ENCODE measurements around the gene NECAB2.
A peak's percentile ranks its signal among the peaks of the same experiment; 100 is the strongest.

Gene NECAB2

DNA sequence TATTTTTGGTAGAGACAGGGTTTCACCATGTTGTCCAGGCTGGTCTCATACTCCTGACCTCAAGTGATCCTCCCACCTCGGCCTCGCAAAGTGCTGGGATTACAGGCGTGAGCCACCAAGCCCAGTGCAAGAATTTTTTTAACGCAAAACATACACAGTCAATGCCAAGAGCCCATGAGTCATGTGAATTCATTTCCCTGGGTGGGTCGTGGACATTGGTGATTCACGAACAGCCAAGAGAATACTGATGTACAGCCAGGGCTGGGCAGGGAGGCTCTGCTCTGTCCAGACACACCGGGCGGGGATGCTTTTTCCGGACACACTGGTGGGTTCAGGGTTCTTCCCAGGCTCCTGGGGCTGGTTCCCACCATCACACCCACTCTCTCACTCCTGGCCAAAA, 56.8 kb downstream of the NECAB2 start:
- DNase-seq (ENCODE audit: low spot score) = peak; percentile 73

DNA sequence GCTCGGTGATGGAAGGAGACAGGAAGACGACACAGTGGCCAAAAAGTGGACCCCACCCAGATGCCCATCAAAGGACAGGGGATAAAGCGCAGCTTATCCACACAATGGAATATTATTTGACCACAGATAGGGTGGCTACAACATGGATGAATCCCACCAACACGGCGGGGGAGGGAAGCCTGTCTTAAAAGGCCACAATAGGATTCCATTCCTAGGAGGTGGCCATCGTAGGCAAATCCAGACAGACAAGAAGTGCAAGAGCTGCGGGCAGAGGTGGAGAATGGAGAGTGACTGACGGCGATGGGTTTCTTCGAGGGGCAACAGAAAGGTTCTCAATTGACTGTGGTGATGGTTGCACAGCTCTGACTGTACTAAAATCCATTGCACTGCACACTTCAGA, 58.6 kb downstream of the NECAB2 start:
- no peak for DNase-seq (ENCODE audit: low spot score)

DNA sequence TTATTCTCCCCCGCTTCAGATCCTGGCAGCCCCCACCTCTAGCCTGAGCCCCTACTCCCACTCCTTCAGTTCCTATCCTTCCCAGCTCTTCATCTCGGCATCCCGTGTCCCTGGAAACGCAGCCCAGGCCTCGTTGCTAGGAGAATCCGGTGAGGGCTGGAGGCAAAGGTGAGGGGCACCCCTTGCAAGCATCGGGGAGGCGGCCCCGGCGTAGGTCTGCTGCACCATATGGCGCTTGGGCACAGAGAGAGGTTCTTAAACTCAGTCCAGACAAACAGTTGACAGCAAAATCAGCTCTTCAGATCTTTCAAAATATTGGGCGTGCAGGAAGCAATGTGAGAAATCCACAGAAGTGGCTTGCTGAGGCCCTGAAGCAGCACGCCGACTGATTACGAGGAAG, 59.6 kb downstream of the NECAB2 start:
- DNase-seq (ENCODE audit: low spot score) = no peak

DNA sequence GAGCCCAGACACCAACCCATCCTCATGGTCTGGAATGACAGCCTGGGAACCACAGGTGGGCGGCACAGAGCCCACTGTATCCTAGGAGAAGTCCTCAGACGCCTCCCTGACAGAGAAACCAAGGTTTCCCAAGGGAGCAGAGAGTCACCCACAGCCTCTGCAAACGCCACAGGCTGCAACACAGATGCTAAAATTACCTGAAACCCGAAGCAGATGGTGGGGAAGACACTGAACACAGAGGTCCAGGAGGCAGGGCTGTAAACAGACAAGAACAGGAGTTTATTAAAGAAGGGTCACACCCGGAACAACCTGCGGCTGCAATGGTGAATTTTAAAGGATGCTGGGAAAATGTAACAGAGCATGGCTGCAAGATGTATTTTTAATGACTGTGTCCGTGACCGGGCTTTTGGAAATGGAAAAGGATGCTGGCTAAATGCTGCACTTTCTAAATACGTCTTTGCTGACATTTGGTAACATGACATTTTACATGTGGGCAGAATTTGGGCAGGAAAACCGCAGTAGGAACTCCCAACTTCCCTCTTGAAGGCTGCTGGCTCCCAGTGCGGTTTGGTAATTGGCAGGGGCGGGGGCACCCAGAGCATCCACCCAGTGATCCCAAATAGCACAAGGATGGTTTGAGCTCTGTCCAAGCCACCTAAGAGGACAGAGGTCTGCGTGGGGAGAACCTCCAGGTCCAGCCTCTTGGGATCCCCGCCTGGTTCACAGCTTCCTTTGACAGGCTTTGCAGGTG, 61.4 kb downstream of the NECAB2 start:
- DNase-seq (ENCODE audit: low spot score) = no peak

DNA sequence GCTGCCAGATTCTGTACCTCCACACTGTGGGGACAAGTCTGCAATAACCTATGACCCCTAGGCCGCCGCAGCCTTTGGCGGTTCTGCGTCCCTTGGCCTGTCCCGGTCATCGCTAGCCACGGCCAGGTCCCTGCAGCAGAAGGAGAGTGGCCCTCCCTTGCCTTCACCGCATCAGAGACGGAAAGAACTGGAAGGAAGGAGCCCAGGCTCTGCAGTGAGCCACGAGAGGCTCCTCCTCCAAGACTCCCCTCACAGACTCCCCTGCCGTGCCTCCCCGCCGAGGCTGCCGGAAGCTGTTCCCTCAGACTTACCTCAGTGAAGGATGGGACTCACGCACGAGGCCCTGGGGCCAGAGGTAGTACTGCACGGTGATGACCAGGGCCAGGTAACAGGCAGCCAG, 63.5 kb downstream of the NECAB2 start:
- DNase-seq (ENCODE audit: low spot score) = no peak

DNA sequence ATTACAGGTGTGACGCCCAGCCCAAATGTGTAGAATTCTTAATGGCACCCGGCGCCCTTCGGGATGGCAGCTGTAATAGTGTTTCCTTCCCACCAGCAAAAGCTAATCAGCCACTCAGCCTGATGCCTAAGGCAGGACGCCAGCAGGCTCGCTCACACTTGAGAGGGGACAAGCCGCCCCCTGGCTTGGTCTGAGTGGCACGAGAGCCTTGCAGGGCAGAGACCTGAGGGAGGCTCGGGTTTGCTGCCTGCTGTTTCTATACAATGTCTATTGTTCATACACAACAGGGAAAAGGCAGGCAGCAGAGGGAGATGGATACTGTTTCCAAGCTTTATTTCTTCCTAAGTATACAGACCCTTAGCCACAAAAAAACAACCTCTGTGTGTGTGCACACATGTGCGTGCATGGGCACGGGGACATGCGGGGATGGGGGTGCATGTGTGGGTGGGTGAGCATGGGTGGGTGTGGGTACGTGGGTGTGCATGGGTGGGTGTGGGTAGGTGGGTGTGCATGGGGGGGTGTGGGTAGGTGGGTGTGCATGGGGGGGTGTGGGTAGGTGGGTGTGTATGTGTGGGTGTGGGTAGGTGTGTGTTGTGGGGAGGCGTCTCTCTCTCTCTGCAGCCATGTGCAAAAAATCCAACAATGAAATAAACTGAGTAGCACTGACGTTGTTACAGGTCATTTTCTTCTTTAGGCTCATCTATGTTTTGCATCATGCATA, 64.6 kb downstream of the NECAB2 start:
- DNase-seq (ENCODE audit: low spot score) = no peak

DNA sequence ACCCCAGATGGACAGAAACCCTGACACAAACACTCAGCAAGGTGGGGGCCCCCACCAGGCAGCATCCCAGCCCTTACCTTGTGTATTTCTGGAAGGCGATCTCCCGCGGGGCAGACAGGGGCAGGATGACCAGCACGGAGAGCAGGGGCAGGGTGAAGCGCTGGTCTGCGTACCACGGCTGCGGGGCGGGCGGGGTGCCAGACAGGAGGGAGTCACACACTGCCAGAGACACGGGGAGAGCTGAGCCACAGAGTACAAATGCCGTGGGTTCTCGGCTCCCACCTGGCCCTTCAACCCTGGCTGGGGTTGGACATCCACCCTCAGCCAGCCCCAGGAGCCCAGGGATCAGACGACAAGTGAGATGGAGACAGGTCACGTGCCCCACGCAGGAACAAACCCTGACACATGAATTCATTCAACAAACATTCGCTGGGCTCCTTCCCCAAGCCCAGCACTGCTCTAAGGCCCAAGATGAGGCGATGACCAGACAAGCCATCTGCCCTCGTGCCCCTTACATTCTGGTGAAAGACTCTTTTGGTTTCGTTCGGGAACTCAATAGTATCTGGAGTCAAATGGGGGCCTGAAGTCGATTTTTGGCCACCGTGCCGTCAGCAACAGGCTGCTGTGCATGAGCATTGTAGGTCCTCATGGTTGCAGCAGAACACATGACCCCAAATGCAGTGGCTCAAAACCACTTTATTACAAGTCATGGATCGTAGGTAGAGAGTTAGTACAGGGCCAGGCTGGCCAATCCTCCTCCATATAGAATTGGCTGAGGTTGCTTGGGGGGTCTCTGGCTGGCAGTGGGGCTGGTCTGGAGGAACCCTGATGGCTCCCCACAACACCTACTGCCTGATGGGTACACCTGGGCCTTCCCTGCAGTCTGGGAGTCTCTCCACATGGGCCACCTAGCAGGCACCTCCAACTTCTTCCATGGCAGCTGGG, 65.5 kb downstream of the NECAB2 start:
- DNase-seq (ENCODE audit: low spot score) = no peak

DNA sequence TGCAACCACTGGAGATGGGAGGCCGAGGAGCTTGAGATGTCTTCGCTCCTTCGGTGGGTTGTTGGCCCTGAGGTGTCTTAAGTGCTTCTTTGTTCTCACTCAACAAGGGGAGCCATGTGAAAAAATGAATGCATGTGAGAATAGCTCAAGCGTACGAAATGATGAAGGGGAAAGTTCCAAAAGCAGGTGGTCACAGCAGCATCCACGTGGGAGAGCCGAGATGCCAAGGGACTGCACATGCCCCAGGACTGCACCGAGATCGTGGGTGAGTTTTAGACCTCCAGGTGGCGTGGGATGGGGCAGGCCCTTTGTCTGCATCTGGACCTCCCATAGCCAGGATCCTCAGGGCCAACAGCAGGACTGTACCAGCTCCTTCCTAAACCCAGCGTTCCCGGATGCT, 66.5 kb downstream of the NECAB2 start:
- no peak for DNase-seq (ENCODE audit: low spot score)

DNA sequence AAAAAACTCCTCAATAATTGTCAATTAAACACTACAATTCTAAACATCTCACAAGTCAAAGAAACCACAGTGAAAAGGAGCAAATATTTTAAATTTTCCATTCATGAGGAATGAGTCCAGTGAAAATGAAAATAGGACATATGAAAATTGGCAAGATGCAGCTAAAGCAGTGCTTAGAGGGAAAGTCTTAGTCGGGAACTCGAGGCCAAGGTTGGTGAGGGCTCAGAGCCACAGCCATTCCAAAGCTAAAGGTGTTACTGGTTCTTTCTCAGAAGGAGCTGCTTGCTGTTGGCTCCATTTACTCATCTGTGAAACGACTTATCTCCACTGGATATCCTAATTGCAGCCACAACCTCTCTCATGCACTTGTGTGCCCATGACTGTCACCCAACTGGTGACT, 68.1 kb downstream of the NECAB2 start:
- DNase-seq (ENCODE audit: low spot score) = no peak

DNA sequence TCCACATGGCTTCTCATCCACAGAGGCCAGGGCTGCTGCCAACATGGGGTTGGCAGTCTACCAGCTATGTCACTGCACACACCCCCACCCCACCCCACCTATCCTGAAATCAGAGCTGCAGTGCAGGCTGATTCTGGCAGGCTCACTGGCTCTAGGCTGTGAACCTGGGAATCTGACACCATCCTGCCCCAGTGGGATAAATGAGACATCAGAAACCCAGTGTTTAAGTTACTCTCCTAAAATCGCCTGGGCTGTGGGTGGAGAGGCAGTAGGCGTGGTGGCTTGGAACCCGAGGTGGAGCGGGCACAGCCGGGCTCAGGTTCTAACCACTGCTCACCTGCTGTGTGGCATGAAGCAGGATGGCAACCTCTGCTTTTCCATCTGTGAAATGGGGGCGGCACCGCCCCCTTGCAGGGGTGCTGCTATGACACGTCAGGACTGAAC, 69.0 kb downstream of the NECAB2 start:
- no peak for DNase-seq (ENCODE audit: low spot score)

DNA sequence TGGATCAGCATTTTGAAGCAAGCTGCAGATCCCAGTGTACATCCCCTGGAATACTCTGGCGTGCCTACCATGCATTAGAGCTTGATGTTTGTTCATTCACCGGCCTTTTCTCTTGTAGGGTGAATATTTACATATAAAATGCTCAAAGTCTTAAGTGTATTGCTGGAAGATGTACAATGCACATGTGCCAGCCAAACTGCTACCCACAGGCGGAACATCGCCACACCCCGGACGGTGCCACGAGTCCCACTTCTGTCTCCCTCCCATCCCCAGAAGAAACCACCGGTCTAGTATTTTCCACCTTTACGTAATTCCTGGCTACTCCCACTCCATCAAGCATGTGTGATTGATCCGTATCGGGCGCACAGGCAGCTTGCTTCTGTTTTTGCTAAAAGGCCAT, 70.4 kb downstream of the NECAB2 start:
- DNase-seq (ENCODE audit: low spot score) = no peak

DNA sequence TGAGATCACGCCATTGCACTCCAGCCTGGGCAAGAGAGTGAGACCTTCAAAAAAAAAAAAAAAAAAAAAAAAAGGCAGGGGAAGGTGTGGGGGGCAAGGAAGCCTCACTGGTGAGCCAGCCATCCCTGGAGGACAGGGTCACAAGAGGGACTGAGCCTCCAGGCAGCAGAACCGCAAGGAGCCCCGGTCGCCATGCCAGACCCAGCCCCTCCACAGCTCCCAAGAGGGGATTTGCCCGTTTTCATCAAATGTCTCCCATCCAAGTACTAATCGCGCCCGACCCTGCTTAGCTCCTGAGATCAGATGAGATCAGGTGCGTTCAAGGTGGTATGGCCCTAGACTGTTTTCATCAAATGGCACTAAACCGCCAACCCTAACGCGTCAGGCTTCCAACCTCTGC, 71.7 kb downstream of the NECAB2 start:
- DNase-seq (ENCODE audit: low spot score) = no peak

DNA sequence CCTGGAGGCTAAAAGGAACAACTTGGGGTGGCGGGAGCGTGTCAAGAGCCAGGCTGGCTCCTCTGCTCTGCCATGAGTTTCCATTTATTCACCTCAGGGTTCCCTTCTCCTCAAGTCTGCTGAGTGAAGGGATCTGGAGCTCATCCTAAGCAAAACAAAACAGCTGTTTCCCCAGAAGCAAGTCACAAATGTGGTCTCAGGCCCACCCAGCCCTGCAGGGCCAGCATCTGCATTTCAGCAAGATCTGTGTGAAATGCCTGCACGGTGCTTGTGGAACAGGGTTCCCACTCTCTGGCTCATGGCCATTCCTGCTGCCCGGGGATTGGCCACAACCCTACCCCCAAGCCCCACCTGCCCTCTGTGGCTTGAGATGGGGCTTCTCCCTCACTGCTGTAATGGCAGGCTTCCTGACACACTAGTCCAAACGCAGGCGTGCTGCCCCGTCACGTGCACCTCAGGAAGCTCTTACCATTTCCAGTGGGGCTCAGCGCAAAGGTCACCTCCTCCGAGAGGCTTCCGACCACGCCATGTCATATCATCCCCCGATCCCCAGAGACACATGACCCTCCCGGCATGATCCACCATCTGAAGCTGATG, 72.3 kb downstream of the NECAB2 start:
- DNase-seq (ENCODE audit: low spot score) = no peak

DNA sequence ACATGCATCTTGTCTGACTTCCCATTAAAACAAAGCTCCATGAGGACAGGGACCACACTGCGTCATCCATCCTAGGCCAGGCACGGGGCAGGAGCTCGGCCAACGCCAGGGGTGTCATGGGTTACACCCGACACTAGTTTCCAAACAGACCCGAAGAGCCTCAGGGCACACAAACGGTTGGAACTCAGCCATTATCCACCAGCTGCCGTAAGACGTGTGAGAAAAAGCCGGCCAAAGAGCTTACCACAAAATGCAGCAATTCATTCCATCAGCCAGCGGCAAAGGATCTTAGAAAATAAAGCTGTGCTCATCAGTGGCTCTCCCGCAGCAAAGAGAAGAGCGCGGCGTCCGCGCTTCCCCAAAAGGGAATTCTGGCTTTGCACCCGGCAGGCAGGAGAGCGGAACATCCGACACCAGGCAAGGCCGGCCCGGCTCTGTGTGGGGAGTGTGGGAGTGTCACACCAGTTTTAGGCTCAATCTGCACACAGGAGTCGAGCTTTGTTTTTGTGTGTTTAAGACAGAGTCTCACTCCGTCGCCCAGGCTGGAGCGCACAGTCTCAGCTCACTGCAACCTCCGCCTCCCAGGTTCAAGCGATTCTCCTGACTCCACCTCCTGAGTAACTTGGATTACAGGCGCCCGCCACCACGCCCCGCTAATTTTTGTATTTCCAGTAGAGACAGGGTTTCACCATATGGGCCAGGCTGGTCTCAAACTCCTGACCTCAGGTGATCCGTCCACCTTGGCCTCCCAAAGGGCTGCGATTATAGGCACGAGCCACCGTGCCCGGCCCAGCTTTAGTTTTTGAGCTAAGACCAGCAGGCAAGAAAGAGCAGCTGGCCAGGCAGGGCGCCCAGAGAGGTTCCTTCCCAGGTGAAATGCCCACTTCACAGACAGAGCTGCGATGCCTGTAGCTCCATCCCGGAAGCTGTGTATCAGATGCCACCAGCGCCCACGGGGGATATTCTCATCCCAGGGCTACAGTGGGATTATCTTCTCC, 73.1 kb downstream of the NECAB2 start:
- peak; percentile 51 for DNase-seq (ENCODE audit: low spot score)

DNA sequence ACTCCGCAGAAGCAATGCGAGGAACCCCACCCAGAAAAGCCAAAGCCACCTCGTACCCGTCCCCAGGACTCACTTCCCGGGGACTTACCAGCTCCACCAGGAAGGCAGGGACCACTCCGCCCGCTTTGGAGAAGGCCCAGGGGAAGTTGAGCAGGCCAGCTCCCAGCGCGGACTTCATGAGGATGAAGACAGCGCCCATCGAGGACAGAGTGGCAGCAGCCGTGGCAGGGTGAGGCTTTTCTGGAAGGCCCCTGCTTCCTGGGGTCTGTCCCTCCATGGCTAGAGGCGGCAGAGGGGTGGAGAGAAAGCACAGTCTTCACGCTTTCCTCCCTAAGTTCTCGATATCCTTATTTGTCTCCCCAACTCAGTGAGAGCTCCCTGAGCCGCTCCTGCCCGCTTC, 73.8 kb downstream of the NECAB2 start:
- no peak for DNase-seq (ENCODE audit: low spot score)

DNA sequence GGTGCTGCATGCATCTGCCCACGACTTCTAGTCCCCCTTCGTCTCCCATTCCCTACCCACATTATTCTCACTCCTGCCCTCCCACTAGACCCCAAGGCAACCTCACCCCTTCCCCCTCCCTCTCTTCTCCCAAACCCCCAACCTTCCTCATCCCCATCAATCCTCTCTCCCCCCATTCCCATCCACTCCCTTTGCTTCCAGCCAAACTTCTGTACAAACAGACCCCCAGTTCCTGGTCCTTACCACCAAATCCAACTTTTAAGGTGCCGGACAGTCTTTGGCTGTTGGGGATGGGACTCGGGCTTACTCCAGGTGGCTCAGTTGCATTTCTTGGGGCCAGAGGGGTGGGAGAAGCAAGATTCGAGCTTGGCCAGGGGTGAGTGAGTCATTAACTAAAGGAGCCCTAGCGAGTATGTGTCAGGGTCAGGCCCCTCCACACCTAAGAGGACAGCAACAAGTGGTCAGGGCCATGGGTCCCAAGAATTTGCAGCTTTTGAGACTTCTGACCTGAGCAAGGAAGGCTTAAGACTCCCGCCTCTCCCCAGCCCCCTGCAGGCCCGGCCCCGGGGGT, 74.3 kb downstream of the NECAB2 start, which contains the start of gene SLC38A8:
Gene SLC38A8, minus strand, starts transcription at position 488 of the 571 bp plus-strand sequence. CDS start 638 bp downstream, outside the sequence.
- DNase-seq (ENCODE audit: low spot score) = no peak

DNA sequence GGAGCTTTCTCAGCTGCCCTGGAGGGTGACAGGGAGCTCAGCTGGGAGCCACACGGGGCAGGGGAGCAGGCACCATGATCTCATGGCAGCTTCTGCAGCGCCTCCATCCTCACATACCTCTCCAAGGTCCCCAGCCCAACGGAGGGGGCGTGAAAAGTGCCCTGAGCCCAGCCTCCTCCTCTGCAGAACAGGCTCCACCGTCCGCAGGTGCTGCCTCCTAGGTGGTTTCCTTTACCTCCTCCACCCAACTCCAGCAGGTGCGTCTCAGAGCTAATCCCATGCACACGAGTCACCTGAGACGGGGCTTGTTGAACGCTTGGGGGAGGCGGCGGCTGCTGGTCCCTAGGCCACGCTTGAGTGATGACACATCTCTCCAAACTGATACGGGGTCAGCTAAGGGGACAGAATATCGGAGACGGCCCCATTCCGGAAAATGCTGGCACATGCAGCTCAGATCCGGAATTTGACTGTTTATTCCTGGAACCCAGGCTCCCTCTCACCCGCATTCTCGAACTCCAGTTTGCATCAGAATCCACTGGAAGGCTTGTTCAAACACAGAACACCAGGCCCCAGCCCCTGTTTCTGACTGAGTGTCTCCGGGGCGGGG, 74.9 kb downstream of the NECAB2 start:
- DNase-seq (ENCODE audit: low spot score) = no peak

DNA sequence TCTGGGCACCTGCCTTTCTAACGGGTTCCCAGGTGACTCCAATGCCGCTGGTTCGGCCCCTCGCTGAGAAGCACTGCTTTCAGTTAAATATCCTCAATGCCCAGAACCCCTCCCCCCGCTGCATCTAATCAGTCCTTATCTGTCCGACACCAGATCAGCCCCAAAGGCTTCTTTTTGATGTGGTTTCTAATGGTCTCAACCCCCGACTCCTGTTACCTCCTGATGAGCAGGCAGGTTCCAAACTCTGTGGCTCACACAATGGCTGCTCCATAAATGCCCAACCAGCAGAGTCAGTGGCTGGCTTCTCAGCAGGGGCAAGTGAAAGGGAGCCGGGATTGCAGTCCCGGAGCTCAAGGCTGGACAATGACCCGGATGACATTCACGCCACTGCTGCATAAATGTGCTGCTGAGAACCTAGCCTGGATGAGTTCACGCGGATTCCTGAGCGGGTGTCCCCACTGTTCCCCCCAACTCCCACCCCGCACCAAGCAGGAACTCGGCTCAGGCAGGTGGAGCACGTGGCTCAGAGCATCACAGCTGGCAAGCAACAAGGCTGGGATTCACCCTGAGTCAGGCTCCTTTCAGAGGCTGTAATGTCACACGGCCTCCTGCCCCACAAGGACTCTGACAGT, 75.6 kb downstream of the NECAB2 start:
- no peak for DNase-seq (ENCODE audit: low spot score)

DNA sequence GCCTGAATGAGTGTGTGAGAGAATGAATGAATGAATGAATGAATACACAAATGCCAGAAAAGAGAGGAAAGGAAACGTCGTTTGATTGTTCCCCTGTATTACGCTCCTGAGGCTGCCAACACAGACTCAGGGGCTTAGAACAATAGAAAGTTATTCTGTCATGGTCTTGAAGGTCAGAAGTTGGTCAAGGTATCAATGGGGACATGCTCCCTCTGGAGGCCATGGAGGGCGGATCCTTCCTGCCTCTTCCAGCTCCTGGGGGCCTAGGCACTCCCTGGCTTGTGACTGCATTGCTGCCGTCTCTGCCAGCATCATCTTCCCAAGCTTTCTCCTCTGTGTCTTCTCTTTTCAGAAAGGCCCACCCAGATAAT, 76.1 kb downstream of the NECAB2 start:
- peak; percentile 49 for DNase-seq (ENCODE audit: low spot score)
